Prostate gland (tissue), 2 donors: ENCODE data around the gene RCC2. TPM values are rescaled to one million over a fixed set of nuclear protein-coding genes. Genes with fewer than 3 reads are reported as not detected.

ENCODE experiments used
- DNase-seq: peaks from one replicate; pipeline ENCODE4 v3.0.0-alpha.2; 2019; ENCODE audit warnings: low spot score
- H3K27ac ChIP-seq, 2 donors: fragments of 200-600 bp; sonication (generic); 2 replicates each; pipeline ENCODE4 v1.5.1; 2017 to 2019
- H3K27me3 ChIP-seq: fragments of 200-600 bp; sonication (generic); replicated peaks from 2 replicates; pipeline ENCODE4 v1.5.1; 2019; ENCODE audit not compliant: insufficient read depth
- H3K36me3 ChIP-seq, 2 donors: fragments of 200-600 bp; sonication (generic); 1 replicate in 1 of 2; 2 replicates in 1 of 2; pipeline versions ENCODE4 v1.5.1 to v1.8.1; 2017 to 2019
- H3K4me1 ChIP-seq: fragments of 200-600 bp; sonication (generic); replicated peaks from 2 replicates; pipeline ENCODE4 v1.5.1; 2019
- H3K4me3 ChIP-seq, 2 donors: fragments of 200-600 bp; sonication (generic); 2 replicates each; pipeline ENCODE4 v1.5.1; 2017 to 2019
- H3K9me3 ChIP-seq: fragments of 200-600 bp; sonication (generic); 2 replicates; pipeline ENCODE4 v1.5.1; 2017
- POLR2A ChIP-seq: fragments of 450-650 bp; IDR thresholded peaks from one replicate; pipeline ENCODE4 v1.6.1; 2016; ENCODE audit warnings: antibody characterized with exemption, mild to moderate bottlenecking
- POLR2AphosphoS5 ChIP-seq: sonication (generic); formaldehyde crosslinking; IDR thresholded peaks from one replicate; pipeline ENCODE4 v1.6.1; 2017; ENCODE audit warnings: antibody characterized with exemption
- WGBS: methylation state at CpG from one replicate; pipeline ENCODE4 v1.1.5; 2018; 5-methylcytosine and 5-hydroxymethylcytosine counted together
- intact Hi-C: fragments of 100-400 bp; cut with DNase I; formaldehyde crosslinking; loops from one replicate; pipeline ENCODE4 v1.14.2; 2022
- total RNA-seq, 2 donors: library from RNA; depleted of rRNA; stranded (reverse); fragments of >200 nt; gene quantifications; one replicate each; pipeline ENCODE4 v1.1.0, GENCODE V29; 2016
- TF ChIP-seq, protein P1 (sequence below), 4 experiments: fragments of 200-600 bp in 2 of 4; fragments of 450-650 bp in 2 of 4; sonication (generic) in 2 of 4; IDR thresholded peaks; 1 replicate in 3 of 4; 2 replicates in 1 of 4; pipeline ENCODE4 v1.5.1; 2016 to 2019; ENCODE audit warnings: antibody characterized with exemption in 4 of 4, mild to moderate bottlenecking in 2 of 4, moderate library complexity in 2 of 4

The RCC2 gene
- total RNA-seq, 2 donors from 2014 or later = 42.6 to 65.4 TPM

DNA sequence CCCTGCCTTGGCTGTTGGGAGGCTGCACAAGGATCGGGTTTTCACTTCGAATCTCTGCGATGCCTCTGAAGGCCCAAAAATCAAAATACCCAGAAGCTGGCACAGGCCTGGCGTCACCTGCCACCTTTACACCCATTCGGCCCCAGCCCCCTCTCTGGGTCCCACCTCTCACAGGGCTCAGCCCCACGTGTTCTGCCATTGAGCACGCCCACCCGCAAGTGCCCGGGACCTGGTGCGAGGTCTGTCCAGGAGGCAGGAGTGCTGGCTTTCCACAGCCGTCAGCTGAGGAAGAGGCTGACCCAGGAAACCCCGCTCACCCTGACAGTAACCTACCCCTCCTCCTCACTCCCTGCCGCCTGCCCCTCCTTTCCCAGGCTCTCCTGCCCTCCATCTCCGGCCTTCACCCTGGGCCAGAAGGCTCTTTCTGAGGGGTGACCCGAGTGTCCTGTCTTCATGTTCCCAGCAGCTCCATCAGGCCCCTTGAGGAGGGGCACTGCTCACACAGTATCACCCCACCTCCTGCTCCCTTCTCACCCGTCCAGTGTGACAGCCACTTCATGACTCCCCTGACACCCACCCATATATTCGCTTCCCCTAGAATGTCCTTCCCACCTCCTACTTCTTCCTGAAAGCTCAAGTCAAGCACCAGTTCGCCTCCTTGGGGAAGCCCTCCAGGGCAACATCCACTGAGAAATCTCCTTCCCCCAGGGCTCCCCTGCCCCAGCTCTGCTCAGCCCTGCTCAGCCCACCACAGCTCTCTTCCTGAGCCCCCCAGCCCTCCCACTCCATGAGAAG is 13.5 kb downstream of the RCC2 start:
- Histone ChIP-seq H3K9me3 (no peaks in the 10 kb centered on the region), H3K36me3 (peaks cover 0 to 6% of the 10 kb centered on the region in 2 donors), H3K27ac (no peak overlapping the region), H3K4me1 (peaks cover 10% of the 10 kb centered on the region), H3K4me3 (no peak overlapping the region), H3K27me3 (no peaks in the 10 kb centered on the region)
- intact Hi-C loops = loop anchor here (2.0 to 10.0 kb wide), 2 partner anchors 13 to 189 kb away; partner anchors contain the start of gene RCC2
- no peak for DNase-seq
- TF ChIP-seq POLR2A (no peak), POLR2AphosphoS5 (no peak)
- TF ChIP-seq, protein P1, sequence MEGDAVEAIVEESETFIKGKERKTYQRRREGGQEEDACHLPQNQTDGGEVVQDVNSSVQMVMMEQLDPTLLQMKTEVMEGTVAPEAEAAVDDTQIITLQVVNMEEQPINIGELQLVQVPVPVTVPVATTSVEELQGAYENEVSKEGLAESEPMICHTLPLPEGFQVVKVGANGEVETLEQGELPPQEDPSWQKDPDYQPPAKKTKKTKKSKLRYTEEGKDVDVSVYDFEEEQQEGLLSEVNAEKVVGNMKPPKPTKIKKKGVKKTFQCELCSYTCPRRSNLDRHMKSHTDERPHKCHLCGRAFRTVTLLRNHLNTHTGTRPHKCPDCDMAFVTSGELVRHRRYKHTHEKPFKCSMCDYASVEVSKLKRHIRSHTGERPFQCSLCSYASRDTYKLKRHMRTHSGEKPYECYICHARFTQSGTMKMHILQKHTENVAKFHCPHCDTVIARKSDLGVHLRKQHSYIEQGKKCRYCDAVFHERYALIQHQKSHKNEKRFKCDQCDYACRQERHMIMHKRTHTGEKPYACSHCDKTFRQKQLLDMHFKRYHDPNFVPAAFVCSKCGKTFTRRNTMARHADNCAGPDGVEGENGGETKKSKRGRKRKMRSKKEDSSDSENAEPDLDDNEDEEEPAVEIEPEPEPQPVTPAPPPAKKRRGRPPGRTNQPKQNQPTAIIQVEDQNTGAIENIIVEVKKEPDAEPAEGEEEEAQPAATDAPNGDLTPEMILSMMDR (IDR thresholded peaks at IDR 0.05) = no peak
- WGBS = 92% methylated on average over 18 of the region's 18 CpGs

DNA sequence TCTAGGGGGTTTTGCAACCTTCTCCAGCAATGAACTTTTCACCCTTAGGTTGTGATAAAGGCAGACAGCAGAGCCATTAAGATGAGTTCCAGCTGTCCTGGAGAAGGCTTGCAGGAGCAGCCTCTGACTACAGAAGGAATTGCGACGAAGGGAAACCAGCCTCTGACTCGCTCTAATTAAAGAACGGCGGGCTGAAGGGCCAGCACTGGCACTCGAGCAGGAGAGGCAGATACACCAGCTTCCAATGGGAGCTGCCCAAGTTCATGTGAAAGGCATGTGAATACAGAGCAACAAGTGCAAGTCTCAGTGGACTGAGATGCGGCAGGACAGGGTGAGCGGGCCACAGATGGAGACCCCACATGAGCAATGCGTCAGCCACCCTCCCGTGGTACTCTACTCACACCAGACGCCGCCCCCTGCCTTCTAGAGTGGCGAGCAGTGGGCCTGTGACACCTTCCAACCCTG is 15.7 kb downstream of the RCC2 start:
- intact Hi-C loops = loop anchor here (2.0 to 10.0 kb wide), 2 partner anchors 15 to 191 kb away; partner anchors contain the start of gene RCC2
- TF ChIP-seq POLR2A (no peak), POLR2AphosphoS5 (no peak)
- TF ChIP-seq, protein P1 (IDR thresholded peaks at IDR 0.05) = no peak
- Histone ChIP-seq H3K4me1 (peaks cover 10% of the 10 kb centered on the region), H3K27ac (peak overlapping the region; percentile 47 to 50), H3K27me3 (no peaks in the 10 kb centered on the region), H3K9me3 (no peaks in the 10 kb centered on the region), H3K36me3 (peaks cover 0 to 6% of the 10 kb centered on the region in 2 donors), H3K4me3 (no peak overlapping the region)
- WGBS = 53% methylated on average over 13 of the region's 13 CpGs
- DNase-seq = no peak

DNA sequence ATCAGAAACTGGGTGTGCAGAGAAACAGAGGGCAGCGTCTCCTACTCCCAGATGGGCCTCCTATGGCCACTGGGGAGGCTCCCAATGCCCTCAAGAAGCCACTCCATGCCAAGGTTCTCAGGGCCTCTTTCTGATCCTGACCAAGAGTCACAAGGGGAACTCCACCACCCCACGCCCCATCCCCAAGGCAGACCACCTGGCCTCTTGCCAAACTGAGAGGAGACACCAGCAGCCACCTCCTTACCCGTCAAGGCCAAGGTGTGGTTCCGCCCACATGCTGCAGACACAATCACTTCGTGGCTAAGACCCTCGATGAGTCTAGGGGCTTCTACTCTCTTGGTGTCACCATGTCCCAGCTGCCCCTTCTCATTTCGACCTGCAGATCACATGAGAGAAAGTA is 17.0 kb downstream of the RCC2 start:
- Histone ChIP-seq H3K4me1 (no peaks in the 10 kb centered on the region), H3K27me3 (no peaks in the 10 kb centered on the region), H3K4me3 (no peak overlapping the region), H3K36me3 (peaks cover 0 to 6% of the 10 kb centered on the region in 2 donors), H3K27ac (no peak overlapping the region), H3K9me3 (no peaks in the 10 kb centered on the region)
- TF ChIP-seq POLR2AphosphoS5 = no peak
- TF ChIP-seq, protein P1 (IDR thresholded peaks at IDR 0.05) = no peak
- no peak for DNase-seq
- 67% methylated on average over 7 of the region's 7 CpGs for WGBS
- intact Hi-C loops = loop anchor here (10.0 kb wide), 1 partner anchor 192 kb away; no protein-coding TSS in a partner anchor

DNA sequence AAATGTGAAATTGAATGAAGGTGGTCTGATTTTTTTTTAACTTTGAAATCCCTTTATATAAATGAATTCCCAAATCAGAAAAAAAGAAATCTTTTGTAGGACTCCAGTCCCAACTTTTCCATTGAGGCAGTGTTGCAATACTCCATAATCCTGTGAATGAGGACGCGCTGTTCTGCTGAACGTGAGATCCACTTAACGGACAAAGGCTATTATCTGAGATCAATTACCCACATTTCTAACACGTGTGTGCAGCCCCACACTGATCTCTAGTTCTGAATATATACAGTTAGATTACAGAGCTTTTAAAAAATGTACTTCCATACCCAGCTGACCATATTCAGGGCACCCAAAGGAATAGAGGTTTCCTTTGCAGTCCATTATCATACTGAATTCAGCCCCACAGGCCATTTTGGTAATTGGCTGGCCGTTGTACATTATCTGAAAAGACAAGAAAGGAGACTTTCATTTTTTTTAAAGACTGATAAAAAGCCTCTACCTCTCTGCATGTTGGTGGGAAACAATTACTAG is 19.0 kb downstream of the RCC2 start:
- no peaks in the 10 kb centered on the region for H3K4me1 ChIP-seq
- WGBS = 75% methylated on average over 6 of the region's 6 CpGs
- no peak for DNase-seq
- H3K4me3 ChIP-seq = no peak overlapping the region
- peaks cover 4 to 6% of the 10 kb centered on the region in 2 donors for H3K36me3 ChIP-seq
- intact Hi-C loops = loop anchor here (10.0 kb wide), 1 partner anchor 194 kb away; no protein-coding TSS in a partner anchor
- H3K27me3 ChIP-seq = no peaks in the 10 kb centered on the region
- H3K9me3 ChIP-seq = no peaks in the 10 kb centered on the region
- no peak overlapping the region for H3K27ac ChIP-seq
- TF ChIP-seq, protein P1 (IDR thresholded peaks at IDR 0.05) = no peak
- no peak for TF ChIP-seq POLR2A
- TF ChIP-seq POLR2AphosphoS5 = no peak
